Measurements from ENCODE around the gene IGFBP6.
"Not testable (repeated sequence)": the region's sequence is repeated elsewhere in the genome, so short reads cannot be mapped to it uniquely, and the experiment has no call there.

The IGFBP6 gene

DNA sequence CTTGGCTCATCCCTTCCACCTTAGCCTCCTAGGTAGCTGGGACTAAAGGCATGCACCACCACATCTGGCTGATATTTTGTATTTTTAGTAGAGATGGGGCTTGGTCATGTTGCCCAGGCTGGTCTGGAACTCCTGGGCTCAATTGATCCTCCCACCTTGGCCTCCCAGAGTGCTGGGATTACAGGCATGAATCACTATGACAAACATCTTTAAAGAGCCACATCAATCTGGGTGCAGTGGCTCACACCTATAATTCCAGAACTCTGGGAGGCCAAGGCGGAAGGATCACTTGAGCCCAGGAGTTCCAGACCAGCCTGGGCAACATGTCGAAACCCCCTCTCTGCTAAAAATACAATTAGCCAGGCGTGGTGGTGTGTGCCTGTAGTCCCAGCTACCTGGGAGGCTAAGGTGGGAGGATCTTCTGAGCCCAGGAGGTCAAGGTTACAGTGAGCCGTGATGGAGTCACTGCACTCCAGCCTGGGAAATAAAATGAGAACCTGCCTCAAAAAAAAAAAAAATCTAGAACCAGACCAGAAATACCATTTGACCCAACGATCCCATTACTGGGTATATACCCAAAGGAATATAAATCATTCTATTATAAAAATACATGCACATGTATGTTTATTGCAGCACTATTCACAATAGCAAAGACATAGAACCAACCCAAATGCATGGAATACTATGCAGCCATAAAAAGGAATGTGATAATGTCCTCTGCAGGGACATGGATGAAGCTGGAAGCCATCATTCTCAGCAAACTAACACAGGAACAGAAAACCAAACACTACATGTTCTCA, 2.5 kb upstream of the IGFBP6 start:
- in situ Hi-C loops (cut with MboI; ENCODE audit: low sequenced_read_pairs): not testable (repeated sequence)

- in situ Hi-C loops (cut with MboI; ENCODE audit: low sequenced_read_pairs): not testable (repeated sequence)
Measured at GRCh38 chr12:53095596-53095895, 1.9 kb upstream of the IGFBP6 start.

GRCh38 chr12:53096089-53096741, 1.3 kb upstream of the IGFBP6 start:
- in situ Hi-C loops (cut with MboI; ENCODE audit: low sequenced_read_pairs): no loop called here

DNA sequence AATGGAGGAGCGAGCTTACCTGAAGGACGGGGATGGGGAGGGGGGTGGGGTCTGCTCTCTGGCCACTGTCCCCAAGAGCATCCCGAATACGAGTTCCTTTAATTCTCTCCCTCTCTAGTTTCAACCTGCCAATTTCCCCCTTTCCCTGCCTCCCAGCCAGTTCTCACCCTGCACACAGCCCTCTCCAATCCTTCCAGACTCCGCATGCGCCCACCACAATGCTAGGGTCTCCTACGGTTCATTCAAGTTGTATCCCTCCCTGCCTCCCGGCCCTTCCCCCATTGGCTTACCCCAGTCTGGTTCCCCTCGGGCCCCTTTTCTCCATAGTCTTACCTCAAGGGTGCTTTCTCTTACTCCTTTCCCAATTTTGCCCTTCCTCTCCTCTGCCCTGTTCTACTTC, 708 bp upstream of the IGFBP6 start:
- in situ Hi-C loops (cut with MboI; ENCODE audit: low sequenced_read_pairs): no loop called here

DNA sequence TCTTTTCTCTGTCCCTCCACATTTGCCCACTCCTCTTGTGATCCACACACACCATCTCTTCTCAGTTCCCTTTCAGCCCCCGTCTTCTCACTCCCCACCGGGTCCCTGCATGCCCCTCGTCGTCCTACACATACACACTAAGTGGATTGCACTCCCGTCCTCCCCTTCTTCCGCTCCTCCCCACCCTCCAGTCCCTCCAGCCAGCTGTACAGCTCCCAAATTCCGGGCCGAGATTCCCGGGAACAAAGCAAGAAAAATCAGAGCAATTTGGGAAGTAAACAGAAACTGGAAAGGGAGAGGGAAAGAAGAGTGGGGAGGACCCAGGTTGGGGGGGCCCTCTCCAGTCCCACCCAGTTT, 282 bp upstream of the IGFBP6 start:
- in situ Hi-C loops (cut with MboI; ENCODE audit: low sequenced_read_pairs): no loop called here

DNA sequence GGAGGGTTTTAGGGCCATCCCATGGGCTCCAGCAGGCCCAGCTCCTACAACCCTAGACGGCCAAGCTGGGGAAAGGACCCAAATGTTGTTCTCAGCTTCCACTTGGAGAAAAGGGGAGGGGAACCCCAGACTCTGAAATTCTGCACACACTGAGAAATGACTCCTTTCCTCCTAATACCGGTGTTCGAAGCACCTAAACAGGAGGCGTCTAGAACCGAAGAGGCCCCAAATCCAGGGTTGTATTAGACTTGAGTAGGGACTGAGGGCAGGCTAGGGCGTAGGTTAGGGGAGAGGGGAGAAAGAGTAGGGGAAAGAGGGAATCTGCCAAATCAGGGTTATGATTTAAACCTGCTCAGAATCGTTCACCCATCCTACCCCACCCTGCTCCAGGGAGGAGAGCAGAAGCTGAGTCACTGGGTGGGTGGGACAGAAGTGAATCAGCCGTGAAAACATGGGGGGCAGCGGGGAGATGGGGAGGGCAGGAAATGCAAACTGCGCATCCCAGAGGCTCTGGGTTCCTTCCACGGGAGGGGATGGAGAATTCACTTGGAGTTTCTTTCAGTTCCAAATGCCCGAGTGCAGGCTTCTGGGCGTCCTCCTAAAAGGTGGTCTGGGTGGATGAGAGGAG, 1.0 kb downstream of the IGFBP6 start:
- in situ Hi-C loops (cut with MboI; ENCODE audit: low sequenced_read_pairs): no loop called here

DNA sequence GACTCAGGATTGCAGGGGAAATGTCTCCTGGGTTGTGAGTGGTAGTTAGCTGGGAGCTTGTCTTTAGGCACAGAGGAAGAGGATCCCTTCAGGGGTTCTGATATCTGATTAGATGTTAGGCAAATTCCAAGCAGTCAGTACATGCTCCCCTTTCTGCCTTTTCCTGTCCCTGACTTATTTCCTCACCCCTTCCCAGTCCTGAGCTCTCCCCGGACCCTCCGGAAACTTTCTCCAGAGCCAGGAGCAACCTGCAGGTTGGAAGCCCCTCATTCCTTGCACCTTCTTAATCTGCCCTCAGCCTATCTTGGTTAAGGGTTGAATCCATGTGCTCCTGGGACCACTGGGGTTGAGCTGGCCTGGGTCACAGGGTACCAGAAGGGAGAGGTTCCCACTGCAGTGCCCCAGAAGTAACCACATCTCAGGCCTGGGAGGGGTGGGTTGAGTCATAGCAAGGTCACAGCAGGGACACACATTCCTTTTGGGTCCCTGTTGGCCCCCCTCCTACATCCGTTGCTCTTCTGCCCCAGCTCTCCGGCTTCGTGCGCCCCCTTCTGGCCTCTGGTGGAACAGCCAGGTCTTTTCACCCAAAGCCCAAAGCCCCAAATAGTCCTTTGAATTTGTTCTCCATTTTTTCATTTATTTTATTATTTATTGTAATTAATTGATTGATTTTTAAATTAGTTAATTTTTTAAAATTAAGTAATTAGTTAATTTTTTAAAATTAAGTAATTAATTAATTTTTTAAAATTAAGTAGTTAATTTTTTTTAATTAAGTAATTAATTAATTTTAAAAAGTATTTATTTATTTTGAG, 1.8 kb downstream of the IGFBP6 start:
- in situ Hi-C loops (cut with MboI; ENCODE audit: low sequenced_read_pairs): no loop called here

GRCh38 chr12:53100466-53101151, 3.1 kb downstream of the IGFBP6 start:
- in situ Hi-C loops (cut with MboI; ENCODE audit: low sequenced_read_pairs): no loop called here

- in situ Hi-C loops (cut with MboI; ENCODE audit: low sequenced_read_pairs): no loop called here
Measured at GRCh38 chr12:53101266-53101665, 3.8 kb downstream of the IGFBP6 start.

- in situ Hi-C loops (cut with MboI; ENCODE audit: low sequenced_read_pairs): no loop called here
Measured at GRCh38 chr12:53101931-53102781, 4.7 kb downstream of the IGFBP6 start.

DNA sequence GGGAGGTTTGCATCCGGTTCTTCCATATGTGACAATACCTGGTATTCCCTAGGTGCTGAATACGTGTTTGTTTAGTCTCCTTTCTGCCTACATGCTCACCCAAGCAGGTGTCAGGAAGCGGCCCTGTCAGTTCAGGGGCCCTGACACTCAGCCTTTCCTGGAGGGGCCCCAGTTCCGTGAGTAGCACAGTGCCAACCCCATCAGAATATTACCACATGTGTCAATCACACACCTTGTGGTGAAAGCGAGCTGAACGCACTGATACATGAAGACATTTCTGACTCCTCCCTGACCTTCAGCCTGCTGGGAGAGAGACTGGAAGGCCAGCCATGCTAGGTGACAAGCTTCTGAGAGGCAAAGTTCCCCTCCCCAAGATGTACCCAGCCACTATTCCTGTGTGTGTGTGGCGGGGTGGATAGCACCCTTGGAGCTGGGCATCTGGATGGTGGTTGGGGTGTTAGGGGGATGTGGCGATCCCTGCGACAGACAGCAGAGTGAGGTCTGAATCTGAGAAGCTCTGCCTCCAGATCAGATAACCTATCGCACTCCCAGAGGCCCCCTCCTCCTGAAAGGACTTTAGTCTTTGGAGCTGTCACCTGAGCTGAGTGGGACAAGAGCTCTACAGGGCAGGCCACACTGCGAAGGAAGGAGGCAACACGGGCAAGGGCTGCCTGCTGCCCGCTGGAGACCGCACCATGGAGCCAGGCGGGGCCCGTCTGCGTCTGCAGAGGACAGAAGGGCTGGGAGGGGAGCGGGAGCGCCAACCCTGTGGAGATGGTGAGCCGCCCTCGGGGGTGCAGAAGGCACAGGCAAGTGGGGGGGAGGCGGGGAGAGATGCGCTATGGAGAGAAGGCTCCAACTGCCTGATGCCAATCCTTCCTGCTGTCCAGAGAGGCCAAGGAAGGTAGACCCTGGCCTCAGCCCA, 5.7 kb downstream of the IGFBP6 start, which contains the start of gene SOAT2:
Gene SOAT2, plus strand, starts transcription at position 604 of the 925 bp plus-strand sequence. Its CDS starts 92 bp downstream, at position 696.
- in situ Hi-C loops (cut with MboI; ENCODE audit: low sequenced_read_pairs): no loop called here

- in situ Hi-C loops (cut with MboI; ENCODE audit: low sequenced_read_pairs): no loop called here
Measured at GRCh38 chr12:53103860-53104305, 6.4 kb downstream of the IGFBP6 start.

GRCh38 chr12:53105256-53105655, 7.8 kb downstream of the IGFBP6 start:
- in situ Hi-C loops (cut with MboI; ENCODE audit: low sequenced_read_pairs): no loop called here

GRCh38 chr12:53105712-53106439, 8.4 kb downstream of the IGFBP6 start:
- in situ Hi-C loops (cut with MboI; ENCODE audit: low sequenced_read_pairs): no loop called here

DNA sequence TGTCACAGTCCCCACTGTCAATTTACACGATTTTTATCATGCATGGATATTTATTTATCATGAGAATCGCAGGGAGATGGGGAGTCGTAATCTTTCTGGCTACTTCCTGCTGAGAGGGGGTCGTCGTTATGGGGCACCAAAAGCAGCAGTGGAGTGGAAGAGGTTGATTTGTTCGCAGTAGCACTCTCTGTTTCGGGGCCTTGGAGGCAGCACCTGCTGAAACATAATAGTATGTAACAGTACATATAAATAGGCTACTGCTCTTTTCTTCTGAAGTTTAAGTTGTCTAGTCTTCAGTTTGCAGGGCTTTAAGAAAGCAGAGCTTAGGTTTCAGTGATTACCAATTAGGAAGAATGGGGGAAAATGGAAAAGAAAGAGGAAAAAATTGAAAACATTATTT, 9.7 kb downstream of the IGFBP6 start:
- in situ Hi-C loops (cut with MboI; ENCODE audit: low sequenced_read_pairs): no loop called here

- in situ Hi-C loops (cut with MboI; ENCODE audit: low sequenced_read_pairs): not testable (repeated sequence)
Measured at GRCh38 chr12:53112431-53112830, 15.0 kb downstream of the IGFBP6 start.

DNA sequence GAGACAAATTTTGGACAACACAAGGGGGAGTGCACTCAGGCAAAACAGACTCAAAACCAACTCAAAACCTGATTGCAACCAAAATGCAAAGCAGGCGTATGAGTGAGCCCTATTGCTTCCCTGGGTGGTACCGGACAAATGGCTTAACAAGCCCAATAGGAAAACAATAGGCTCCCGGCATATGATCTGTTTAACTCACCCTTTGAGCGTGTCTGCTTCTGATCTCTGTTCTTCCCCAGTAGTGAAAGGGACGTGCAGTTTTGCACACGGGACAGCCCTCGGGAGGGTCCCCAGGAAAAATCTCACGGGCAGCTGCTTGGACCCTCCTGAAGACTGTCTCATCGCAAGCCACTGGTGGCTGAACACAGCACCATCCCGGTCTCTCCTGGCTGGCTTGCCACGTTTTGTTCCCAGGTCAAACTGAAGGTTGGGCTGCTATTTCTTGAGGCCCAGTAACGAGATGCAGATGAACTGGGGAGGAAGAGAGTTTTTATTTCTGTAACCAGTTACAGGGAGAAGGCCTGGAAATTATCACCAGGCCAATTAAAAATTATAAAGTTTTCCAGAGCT, 15.8 kb downstream of the IGFBP6 start:
- in situ Hi-C loops (cut with MboI; ENCODE audit: low sequenced_read_pairs): no loop called here

DNA sequence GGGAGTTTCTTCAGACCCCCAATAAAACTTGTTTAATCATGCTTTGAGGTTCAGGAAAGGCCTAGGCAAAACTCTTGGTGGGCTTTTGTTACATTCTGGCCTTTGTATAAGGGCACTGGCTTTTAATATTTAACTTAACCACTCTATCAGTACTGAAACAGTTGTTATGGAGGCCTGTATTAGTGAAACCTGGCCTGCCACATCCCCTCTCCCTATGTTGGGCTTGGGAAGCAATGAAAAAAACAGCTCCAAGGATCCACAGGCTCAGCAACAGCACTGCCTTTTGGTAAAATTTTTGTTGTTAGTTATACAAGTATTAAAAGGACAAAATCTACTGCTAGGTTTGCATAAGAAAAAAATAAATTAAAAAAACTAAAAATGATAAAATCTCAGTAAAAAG, 16.5 kb downstream of the IGFBP6 start:
- in situ Hi-C loops (cut with MboI; ENCODE audit: low sequenced_read_pairs): no loop called here
